ENCODE data around the gene RGS9. TPM values are rescaled to one million over a fixed set of nuclear protein-coding genes. Genes with fewer than 3 reads are reported as not detected.

Gene RGS9
- total and polyA plus RNA-seq, 2 donors (not counting 1 experiment from before 2014, with no cell fraction given), result 0.36 to 3.4 TPM

DNA sequence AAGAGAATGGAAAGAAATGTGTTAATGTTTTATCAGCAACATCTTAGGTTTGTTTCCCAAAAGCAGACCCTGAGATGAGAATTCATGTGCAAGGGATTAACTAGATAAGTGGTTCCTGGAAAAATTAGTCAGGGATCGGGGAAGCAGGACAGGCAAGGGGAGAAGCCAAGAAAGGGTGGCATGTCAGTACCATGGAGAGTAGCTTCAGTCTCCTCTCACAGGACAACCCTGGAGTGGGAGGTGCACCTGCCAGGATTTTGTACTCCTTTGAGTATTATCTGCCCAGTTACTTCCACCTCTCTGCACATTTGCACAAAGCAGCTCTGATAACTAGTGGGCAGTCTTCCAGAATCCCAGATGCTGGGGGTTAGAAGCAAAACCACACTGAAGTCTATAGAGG lies 117.0 kb downstream of the RGS9 start:
- CTCF ChIA-PET, result no interaction called here
- Histone ChIP-seq H2AFZ (ENCODE audit: insufficient read depth, low read depth, low read length, poor library complexity, severe bottlenecking) (no peak overlapping the region), H3K4me3 (ENCODE audit: control extremely low read depth in 1 of 5, extremely low read depth in 1 of 5, insufficient read depth in 1 of 5, low read depth in 2 of 5, low read length in 4 of 5) (no peak overlapping the region), H3K4me1 (ENCODE audit: control insufficient read depth in 2 of 2, insufficient read depth in 2 of 2, low read length in 2 of 2) (no peaks in the 10 kb centered on the region), H3K4me2 (replicated peaks; ENCODE audit: low read depth, low read length, poor library complexity, severe bottlenecking) (no peak overlapping the region), H3K36me3 (replicated peaks in 1 of 2; ENCODE audit: control extremely low read depth in 1 of 2, control insufficient read depth in 1 of 2, extremely low read depth in 1 of 2, insufficient read depth in 2 of 2, low read length in 1 of 2) (no peaks in the 10 kb centered on the region), H3K9ac (ENCODE audit: low read length) (no peak overlapping the region), H3K79me2 (ENCODE audit: control insufficient read depth, insufficient read depth, low read length) (no peaks in the 10 kb centered on the region), H4K20me1 (ENCODE audit: control insufficient read depth, insufficient read depth, low read length, poor library complexity, severe bottlenecking) (no peaks in the 10 kb centered on the region), H3K27me3 (replicated peaks in 1 of 4; ENCODE audit: control extremely low read depth in 1 of 4, control insufficient read depth in 3 of 4, insufficient read depth in 4 of 4, low read length in 3 of 4) (no peaks in the 10 kb centered on the region), H3K27ac (ENCODE audit: low read length in 2 of 2) (no peak overlapping the region), H3K9me3 (ENCODE audit: control extremely low read depth in 1 of 3, control insufficient read depth in 2 of 3, insufficient read depth in 1 of 3, low read length in 2 of 3) (peaks cover 0 to 9% (median 0%) of the 10 kb centered on the region in 3 donors)
- WGBS (ENCODE audit: insufficient coverage), result 100% methylated on average over 1 of the region's 1 CpG
- peaks cover 5% of the 10 kb centered on the region for H3K9me3 Mint-ChIP-seq (ENCODE audit: insufficient read depth)
- no peak for ATAC-seq (ENCODE audit: low read depth)
- H3K4me1 Mint-ChIP-seq, result no peaks in the 10 kb centered on the region
- no peak overlapping the region for H3K4me3 Mint-ChIP-seq
- DNase-seq, result no peak
- intact Hi-C loops (cut with micrococcal nuclease), result no loop called here
- TF ChIP-seq EZH2 (IDR thresholded peaks at IDR 0.05; ENCODE audit: borderline replicate concordance, insufficient read depth, low read depth, low read length, poor library complexity, severe bottlenecking) (no peak), CTCF (IDR thresholded peaks at IDR 0.05) (no peak)
- peaks cover 39% of the 10 kb centered on the region for H3K27me3 Mint-ChIP-seq
- H3K27ac Mint-ChIP-seq, result no peak overlapping the region
- POLR2A ChIA-PET, result no interaction called here

DNA sequence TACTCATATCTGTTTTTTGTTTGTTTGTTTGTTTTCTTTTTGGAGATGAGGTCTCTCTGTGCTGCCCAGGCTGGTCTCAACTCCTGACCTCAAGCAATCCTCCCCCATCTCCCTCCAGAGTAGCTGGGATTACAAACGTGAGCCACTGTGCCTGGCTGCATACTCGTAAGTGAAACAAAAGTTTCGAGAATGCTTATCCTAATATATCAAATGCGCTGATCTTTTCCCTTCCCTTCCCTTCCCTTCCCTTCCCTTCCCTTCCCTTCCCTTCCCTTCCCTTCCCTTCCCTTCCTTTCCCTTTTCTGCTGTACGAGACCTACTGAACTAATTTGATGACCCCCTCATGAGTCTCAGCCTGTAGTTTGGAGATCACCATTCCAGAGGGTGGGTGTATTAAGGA lies 122.1 kb downstream of the RGS9 start:
- no peak overlapping the region for H3K27ac Mint-ChIP-seq
- no peaks in the 10 kb centered on the region for H3K4me1 ChIP-seq (ENCODE audit: control insufficient read depth in 2 of 2, insufficient read depth in 2 of 2, low read length in 2 of 2)
- H3K4me3 Mint-ChIP-seq, result no peak overlapping the region
- peaks cover 38% of the 10 kb centered on the region for H3K27me3 Mint-ChIP-seq
- no peak for TF ChIP-seq CTCF (IDR thresholded peaks at IDR 0.05)
- TF ChIP-seq EZH2 (IDR thresholded peaks at IDR 0.05; ENCODE audit: borderline replicate concordance, insufficient read depth, low read depth, low read length, poor library complexity, severe bottlenecking), result no peak
- H3K4me2 ChIP-seq (replicated peaks; ENCODE audit: low read depth, low read length, poor library complexity, severe bottlenecking), result no peak overlapping the region
- H3K9me3 ChIP-seq (ENCODE audit: control extremely low read depth in 1 of 3, control insufficient read depth in 2 of 3, insufficient read depth in 1 of 3, low read length in 2 of 3), result peaks cover 0 to 9% (median 0%) of the 10 kb centered on the region in 3 donors
- no peaks in the 10 kb centered on the region for H4K20me1 ChIP-seq (ENCODE audit: control insufficient read depth, insufficient read depth, low read length, poor library complexity, severe bottlenecking)
- H3K4me3 ChIP-seq (ENCODE audit: control extremely low read depth in 1 of 5, extremely low read depth in 1 of 5, insufficient read depth in 1 of 5, low read depth in 2 of 5, low read length in 4 of 5), result no peak overlapping the region
- no peaks in the 10 kb centered on the region for H3K79me2 ChIP-seq (ENCODE audit: control insufficient read depth, insufficient read depth, low read length)
- ChIA-PET POLR2A (no interaction called here), CTCF (no interaction called here)
- H3K9me3 Mint-ChIP-seq (ENCODE audit: insufficient read depth), result peaks cover 5% of the 10 kb centered on the region
- DNase-seq, result no peak
- no peak overlapping the region for H2AFZ ChIP-seq (ENCODE audit: insufficient read depth, low read depth, low read length, poor library complexity, severe bottlenecking)
- H3K4me1 Mint-ChIP-seq, result no peaks in the 10 kb centered on the region
- intact Hi-C loops (cut with micrococcal nuclease), result no loop called here
- ATAC-seq (ENCODE audit: low read depth), result no peak
- WGBS (ENCODE audit: insufficient coverage), result 83% methylated on average over 4 of the region's 5 CpGs
- H3K36me3 ChIP-seq (replicated peaks in 1 of 2; ENCODE audit: control extremely low read depth in 1 of 2, control insufficient read depth in 1 of 2, extremely low read depth in 1 of 2, insufficient read depth in 2 of 2, low read length in 1 of 2), result no peaks in the 10 kb centered on the region
- H3K27ac ChIP-seq (ENCODE audit: low read length in 2 of 2), result no peak overlapping the region
- H3K27me3 ChIP-seq (replicated peaks in 1 of 4; ENCODE audit: control extremely low read depth in 1 of 4, control insufficient read depth in 3 of 4, insufficient read depth in 4 of 4, low read length in 3 of 4), result no peaks in the 10 kb centered on the region
- no peak overlapping the region for H3K9ac ChIP-seq (ENCODE audit: low read length)
